ENCODE measurements around the gene HTR4. TPM values are rescaled to one million over a fixed set of nuclear protein-coding genes. Genes with fewer than 3 reads are reported as not detected.
"Not testable (repeated sequence)": the region's sequence is repeated elsewhere in the genome, so short reads cannot be mapped to it uniquely, and the experiment has no call there.

Gene HTR4
- total RNA-seq, 1 experiment from 2014 or later: not detected

DNA sequence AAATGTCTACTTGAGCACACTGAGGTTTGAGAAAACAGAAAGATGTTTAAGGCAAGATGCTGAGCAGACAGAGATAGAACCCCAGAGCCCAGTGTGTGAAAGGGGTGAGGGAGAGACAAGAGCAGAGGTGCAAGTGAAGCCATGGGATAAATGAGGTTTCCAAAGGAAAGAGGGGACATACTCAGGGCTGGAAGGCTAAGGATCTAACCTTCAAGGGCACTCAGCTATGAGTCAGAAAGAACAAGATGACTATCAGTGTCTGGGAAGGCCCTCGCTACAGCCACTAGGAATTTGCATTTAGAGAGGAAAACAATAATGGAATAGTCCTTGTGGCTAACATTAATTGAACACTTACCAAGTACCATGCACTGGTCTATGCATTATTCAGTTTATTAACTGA lies 113.7 kb downstream of the HTR4 start:
- no peak for TF ChIP-seq CTCF (IDR thresholded peaks at IDR 0.05; ENCODE audit: unreplicated experiment)
- Mint-ChIP-seq H3K27me3 (ENCODE audit: unreplicated experiment) (peaks cover 85% of the 10 kb centered on the region), H3K27ac (ENCODE audit: unreplicated experiment) (no peak overlapping the region), H3K36me3 (ENCODE audit: insufficient read depth, unreplicated experiment) (no peaks in the 10 kb centered on the region), H3K4me1 (ENCODE audit: low read depth, unreplicated experiment) (no peaks in the 10 kb centered on the region), H3K4me3 (ENCODE audit: low read depth, unreplicated experiment) (no peak overlapping the region), H3K9me3 (ENCODE audit: low read depth, unreplicated experiment) (no peaks in the 10 kb centered on the region)
- CTCF ChIA-PET: no interaction called here
- no TSS peak for BruUV-seq (replicated peaks)
- DNase-seq: no peak
- intact Hi-C loops (cut with micrococcal nuclease; ENCODE audit: unreplicated experiment): no loop called here

- CTCF ChIA-PET: no interaction called here
- no peak overlapping the region for H3K27ac Mint-ChIP-seq (ENCODE audit: unreplicated experiment)
- no peak for TF ChIP-seq CTCF (IDR thresholded peaks at IDR 0.05; ENCODE audit: unreplicated experiment)
- peaks cover 85% of the 10 kb centered on the region for H3K27me3 Mint-ChIP-seq (ENCODE audit: unreplicated experiment)
- H3K36me3 Mint-ChIP-seq (ENCODE audit: insufficient read depth, unreplicated experiment): no peaks in the 10 kb centered on the region
- no peaks in the 10 kb centered on the region for H3K4me1 Mint-ChIP-seq (ENCODE audit: low read depth, unreplicated experiment)
- H3K4me3 Mint-ChIP-seq (ENCODE audit: low read depth, unreplicated experiment): no peak overlapping the region
- BruUV-seq (replicated peaks): no TSS peak
- no peak for DNase-seq
- H3K9me3 Mint-ChIP-seq (ENCODE audit: low read depth, unreplicated experiment): no peaks in the 10 kb centered on the region
- intact Hi-C loops (cut with micrococcal nuclease; ENCODE audit: unreplicated experiment): no loop called here
Observed at GRCh38 chr5:148539851-148540250, 114.5 kb downstream of the HTR4 start.

GRCh38 chr5:148535190-148535589 lies 119.1 kb downstream of the HTR4 start:
- no peak for TF ChIP-seq CTCF (IDR thresholded peaks at IDR 0.05; ENCODE audit: unreplicated experiment)
- H3K27ac Mint-ChIP-seq (ENCODE audit: unreplicated experiment): no peak overlapping the region
- no peaks in the 10 kb centered on the region for H3K36me3 Mint-ChIP-seq (ENCODE audit: insufficient read depth, unreplicated experiment)
- BruUV-seq (replicated peaks): no TSS peak
- H3K4me1 Mint-ChIP-seq (ENCODE audit: low read depth, unreplicated experiment): no peaks in the 10 kb centered on the region
- no peak for DNase-seq
- CTCF ChIA-PET: no interaction called here
- H3K9me3 Mint-ChIP-seq (ENCODE audit: low read depth, unreplicated experiment): peaks cover 5% of the 10 kb centered on the region
- H3K4me3 Mint-ChIP-seq (ENCODE audit: low read depth, unreplicated experiment): no peak overlapping the region
- H3K27me3 Mint-ChIP-seq (ENCODE audit: unreplicated experiment): peaks cover 85% of the 10 kb centered on the region
- intact Hi-C loops (cut with micrococcal nuclease; ENCODE audit: unreplicated experiment): no loop called here

DNA sequence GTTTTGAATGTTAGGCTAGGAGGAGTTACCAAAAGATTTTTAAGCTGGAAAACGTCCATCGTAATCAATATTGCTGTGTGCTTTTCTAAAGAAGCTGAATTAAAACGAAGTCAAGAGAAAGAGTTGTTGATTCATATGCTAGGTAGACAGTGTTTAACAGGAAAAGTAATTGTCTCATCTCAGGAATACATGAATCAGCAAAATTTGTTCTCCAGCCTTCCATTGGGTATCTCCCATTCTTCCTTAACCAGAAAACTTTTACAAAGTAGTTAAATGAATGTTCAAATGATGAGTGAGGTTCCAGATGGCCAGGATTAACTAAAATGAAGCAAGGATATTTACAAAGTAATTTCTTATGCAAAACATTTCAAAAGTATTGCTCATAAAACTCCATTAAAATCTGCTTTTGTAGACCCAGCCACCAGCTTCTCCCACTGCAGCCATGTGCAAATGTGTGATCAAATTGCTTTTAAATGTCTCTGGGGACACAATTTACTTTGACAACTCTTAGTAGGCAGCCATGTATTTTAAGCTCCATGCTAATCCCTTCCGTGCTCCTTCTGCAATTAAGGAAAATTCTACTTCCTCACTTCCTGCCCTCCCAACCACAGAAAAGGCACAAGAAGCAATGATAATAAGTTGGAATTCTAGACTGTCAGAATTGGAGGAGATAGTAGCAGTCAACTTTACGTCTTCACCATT lies 121.2 kb downstream of the HTR4 start:
- Mint-ChIP-seq H3K27ac (ENCODE audit: unreplicated experiment) (no peak overlapping the region), H3K36me3 (ENCODE audit: insufficient read depth, unreplicated experiment) (no peaks in the 10 kb centered on the region), H3K9me3 (ENCODE audit: low read depth, unreplicated experiment) (peaks cover 11% of the 10 kb centered on the region), H3K4me1 (ENCODE audit: low read depth, unreplicated experiment) (no peaks in the 10 kb centered on the region), H3K27me3 (ENCODE audit: unreplicated experiment) (peaks cover 86% of the 10 kb centered on the region), H3K4me3 (ENCODE audit: low read depth, unreplicated experiment) (no peak overlapping the region)
- no peak for TF ChIP-seq CTCF (IDR thresholded peaks at IDR 0.05; ENCODE audit: unreplicated experiment)
- no TSS peak for BruUV-seq (replicated peaks)
- CTCF ChIA-PET: no interaction called here
- no peak for DNase-seq
- intact Hi-C loops (cut with micrococcal nuclease; ENCODE audit: unreplicated experiment): no loop called here

- H3K4me3 Mint-ChIP-seq (ENCODE audit: low read depth, unreplicated experiment); DNase-seq; H3K27ac Mint-ChIP-seq (ENCODE audit: unreplicated experiment); H3K4me1 Mint-ChIP-seq (ENCODE audit: low read depth, unreplicated experiment); intact Hi-C loops (cut with micrococcal nuclease; ENCODE audit: unreplicated experiment); BruUV-seq (replicated peaks); H3K36me3 Mint-ChIP-seq (ENCODE audit: insufficient read depth, unreplicated experiment): not testable (repeated sequence)
- CTCF ChIA-PET: interaction anchor here (0.6 kb wide), 1 partner anchor 130 kb away, joined by 5 read pairs; no protein-coding TSS in a partner anchor
- Mint-ChIP-seq H3K9me3 (ENCODE audit: low read depth, unreplicated experiment) (peaks cover 11% of the 10 kb centered on the region), H3K27me3 (ENCODE audit: unreplicated experiment) (peaks cover 78% of the 10 kb centered on the region)
Observed at GRCh38 chr5:148529450-148529849, 124.9 kb downstream of the HTR4 start.

All from Calu3 (cell line).